CD4-positive, alpha-beta T cell treated with Interleukin-12 subunit alpha and Interleukin-12 subunit beta, for 1 hour (primary cell): Measurements from ENCODE around the gene KCNH1.

Source experiments
- DNase-seq: peaks from one replicate; pipeline ENCODE4 v3.0.0-alpha.2; 2020

The KCNH1 gene

GRCh38 chr1:211133836-211134669 lies at the start of gene KCNH1:
TSS of gene KCNH1 (minus strand) at chr1:211134148. CDS start at chr1:211133945, 203 bp downstream.
- peak; percentile 77 for DNase-seq

DNA sequence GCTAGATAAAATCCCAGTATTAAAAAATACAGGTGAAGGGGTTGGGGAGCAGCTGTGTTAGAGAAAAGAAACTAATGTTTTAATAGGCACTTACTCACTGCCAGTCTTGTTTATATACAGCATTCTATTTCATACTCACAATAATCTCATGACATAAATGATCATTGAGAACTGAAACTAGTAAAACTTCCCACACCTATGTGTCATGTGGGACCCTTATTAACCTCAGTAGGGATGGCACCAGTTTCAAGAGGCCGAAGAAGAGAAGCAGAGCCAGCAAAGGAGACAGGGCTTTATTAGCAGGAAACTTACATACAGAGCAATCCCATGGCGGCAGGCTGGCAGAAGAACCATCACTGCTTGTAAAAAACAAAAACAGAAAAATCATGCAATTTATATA lies 48.8 kb upstream of the KCNH1 start:
- no peak for DNase-seq

DNA sequence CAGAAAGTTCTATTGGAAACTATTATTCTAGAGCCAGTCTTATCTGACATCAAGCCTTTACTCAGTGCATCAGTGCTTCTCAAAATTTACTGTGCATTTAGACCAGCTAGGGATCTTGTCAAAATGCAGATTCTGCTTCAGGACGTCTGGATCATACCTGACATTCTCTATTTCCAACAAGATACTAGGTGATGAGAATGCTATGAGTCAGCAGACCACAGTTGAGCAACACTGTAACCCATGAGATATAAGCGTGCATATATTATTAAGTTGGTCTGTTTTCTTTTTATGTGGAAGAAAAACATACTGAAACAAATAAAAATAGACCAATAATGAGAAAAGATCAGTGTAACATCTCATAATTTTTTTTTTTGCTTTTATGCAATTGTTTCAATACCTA lies 40.4 kb upstream of the KCNH1 start:
- DNase-seq = no peak

GRCh38 chr1:211172657-211173056 lies 38.7 kb upstream of the KCNH1 start:
- no peak for DNase-seq

- DNase-seq = no peak
These were observed 35.4 kb upstream of the KCNH1 start for GRCh38 chr1:211169353-211169752.

- DNase-seq = no peak
These were observed 24.9 kb upstream of the KCNH1 start for GRCh38 chr1:211158866-211159265.

- DNase-seq = no peak
These were observed 21.1 kb upstream of the KCNH1 start for GRCh38 chr1:211155040-211155439.

- no peak for DNase-seq
These were observed 20.0 kb upstream of the KCNH1 start for GRCh38 chr1:211153932-211154331.

- no peak for DNase-seq
These were observed 14.4 kb upstream of the KCNH1 start for GRCh38 chr1:211148366-211148765.

DNA sequence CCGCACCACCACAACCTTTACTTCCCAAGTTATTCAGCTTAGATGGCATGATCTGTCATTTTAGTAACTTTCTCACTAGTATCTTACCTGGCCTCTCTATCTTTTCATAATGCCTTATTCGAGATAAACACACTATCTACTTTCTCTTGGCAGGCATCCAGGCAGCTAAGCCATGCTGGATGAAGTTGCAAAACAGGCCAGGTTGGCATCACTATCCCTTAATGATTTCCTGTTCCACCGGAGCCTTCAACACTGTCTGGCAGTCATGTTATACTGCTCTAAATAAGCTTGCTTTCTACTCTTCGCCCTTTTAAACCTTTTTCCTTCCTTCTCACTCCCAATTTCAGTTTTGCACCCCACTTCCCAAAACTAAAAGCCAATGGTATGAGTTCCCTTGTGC lies 12.0 kb upstream of the KCNH1 start:
- no peak for DNase-seq

- peak; percentile 26 for DNase-seq
These were observed 1.5 kb upstream of the KCNH1 start for GRCh38 chr1:211135342-211135950.

DNA sequence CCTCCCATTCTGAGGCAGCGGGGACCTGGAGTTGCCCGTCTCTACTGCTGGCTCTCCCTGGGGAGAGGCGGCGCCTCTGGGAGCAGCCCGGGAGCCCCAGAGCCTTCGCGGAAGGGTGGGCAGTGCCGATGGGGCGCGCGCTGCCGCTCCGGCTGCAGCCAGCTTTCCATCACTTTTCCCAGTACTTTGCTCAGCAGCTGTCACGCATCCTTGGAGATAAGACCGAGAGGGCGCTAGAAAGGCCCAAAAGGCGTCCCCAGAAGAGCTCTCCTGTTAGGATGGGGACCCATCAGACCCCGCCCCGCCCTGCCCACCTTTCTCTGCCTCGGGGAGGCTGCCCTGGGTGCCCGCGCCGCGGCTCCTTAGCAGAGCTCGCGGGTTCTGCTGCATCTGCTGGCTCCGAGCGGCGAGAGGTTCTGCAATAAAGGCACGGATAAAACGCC lies 534 bp downstream of the KCNH1 start:
- DNase-seq = peak; percentile 4

- no peak for DNase-seq
These were observed 1.1 kb downstream of the KCNH1 start for GRCh38 chr1:211132721-211133392.

DNA sequence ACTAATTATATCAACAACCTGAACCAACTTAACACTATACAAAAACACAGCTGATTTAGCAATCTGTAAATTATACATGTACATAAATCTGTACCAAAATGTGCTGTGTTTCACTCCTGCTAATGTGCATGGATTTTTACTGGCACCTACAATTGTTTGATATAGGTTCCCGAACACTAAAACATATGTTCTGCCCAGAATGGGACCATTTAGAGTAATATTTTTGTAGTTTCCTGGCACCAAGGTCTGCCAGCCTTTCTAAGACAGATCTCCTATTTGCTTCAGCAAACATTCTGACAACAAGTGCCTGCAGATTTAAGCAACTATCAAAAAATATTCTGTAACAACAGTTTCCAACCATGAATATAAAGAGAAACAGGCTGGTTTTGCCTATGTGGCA lies 4.2 kb downstream of the KCNH1 start:
- DNase-seq = no peak

DNA sequence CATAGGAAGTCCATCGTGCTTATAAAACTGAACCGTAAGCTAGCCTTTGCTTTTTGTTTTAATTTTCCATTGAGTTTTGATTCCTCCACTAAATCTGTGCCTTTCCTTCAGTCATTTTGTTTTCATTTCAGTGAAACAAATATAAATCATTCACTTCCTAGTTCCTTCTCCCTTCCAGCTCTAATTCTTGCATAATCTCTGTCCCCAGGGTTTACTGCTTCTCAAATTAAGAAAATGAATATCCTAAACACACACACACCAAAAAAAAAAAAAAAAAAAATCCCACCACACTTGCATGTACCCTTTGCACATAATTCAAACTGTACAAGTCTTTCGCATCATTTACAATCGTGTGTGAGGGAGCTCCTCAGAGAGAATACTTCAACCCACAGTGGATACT lies 6.8 kb downstream of the KCNH1 start:
- no peak for DNase-seq

DNA sequence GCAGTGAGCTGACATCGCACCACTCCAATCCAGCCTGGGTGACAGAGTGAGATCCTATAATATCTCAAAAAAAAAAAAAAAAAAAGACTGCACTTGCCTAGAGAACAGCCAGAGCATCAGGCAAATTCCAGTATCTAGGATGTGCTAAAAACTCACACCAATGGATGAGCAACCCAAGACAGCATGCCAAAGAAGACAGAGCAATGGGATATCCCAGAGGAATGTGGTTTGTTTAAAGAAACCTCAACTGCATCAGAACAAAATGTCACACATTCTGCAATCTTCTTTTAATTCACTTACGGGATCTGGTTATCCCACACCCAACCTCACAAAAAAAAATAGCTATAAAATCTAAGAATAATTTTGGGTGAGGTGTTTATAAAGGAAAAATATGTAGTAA lies 7.3 kb downstream of the KCNH1 start:
- DNase-seq = no peak

- no peak for DNase-seq
These were observed 15.4 kb downstream of the KCNH1 start for GRCh38 chr1:211118407-211119102.

DNA sequence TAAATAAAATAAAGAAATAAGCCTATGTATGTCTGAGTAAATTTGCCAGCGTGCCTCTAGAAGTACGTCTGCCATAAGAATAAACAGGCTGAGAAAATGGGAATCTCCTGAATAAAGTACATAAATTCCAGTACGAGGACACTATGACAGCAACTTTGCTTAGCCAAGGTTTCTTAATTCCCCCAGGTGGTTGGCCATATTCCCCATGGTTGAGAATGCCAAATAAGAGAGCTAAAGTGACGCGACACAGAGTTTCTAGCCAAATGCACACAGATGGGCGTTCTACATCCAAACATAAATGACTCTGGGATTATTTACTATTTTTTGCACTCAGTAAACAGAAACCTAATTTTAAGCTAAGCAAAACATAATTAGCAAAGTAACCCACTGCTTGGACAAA lies 19.5 kb downstream of the KCNH1 start:
- DNase-seq = no peak

- DNase-seq = no peak
These were observed 20.4 kb downstream of the KCNH1 start for GRCh38 chr1:211113566-211113965.

DNA sequence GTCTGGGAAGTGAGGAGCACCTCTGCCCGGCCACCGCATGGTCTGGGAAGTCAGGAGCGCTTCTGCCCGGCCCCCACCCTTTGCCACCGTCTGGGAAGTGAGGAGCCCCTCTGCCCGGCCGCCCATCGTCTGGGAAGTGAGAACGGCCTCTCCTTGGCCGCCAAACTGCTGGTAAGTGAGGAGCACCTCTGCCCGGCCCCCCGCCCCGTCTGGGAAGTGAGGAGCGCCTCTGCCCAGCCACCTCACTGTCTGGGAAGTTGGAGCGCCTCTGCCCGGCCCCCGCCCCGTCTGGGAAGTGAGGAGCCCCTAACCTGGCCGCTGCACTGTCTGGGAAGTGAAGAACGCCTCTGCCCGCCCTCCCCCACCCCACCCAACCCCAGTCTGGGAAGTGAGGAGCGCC lies 22.6 kb downstream of the KCNH1 start:
- no peak for DNase-seq

GRCh38 chr1:211101481-211101880 lies 32.5 kb downstream of the KCNH1 start:
- DNase-seq = no peak

DNA sequence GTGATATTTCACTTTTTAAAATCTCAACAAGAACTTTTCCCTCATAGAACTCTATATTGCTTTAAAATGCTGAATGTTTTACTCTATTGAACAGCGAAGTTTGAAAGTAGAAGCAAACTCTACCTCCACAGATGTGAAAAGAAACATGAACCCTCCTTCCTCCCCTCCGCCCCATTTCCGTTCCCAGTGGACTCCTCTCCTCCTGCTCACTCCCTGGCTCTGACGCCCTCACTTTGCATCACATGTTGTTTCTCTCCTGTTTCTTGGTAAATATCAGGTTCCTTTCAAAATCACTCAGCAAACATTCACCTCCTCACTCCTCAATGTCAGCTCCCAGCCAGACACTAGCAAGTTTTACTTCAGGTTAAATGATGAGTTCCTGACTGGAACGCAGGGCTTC lies 34.6 kb downstream of the KCNH1 start:
- no peak for DNase-seq

GRCh38 chr1:211095381-211095780 lies 38.6 kb downstream of the KCNH1 start:
- no peak for DNase-seq
